Brain pericyte (primary cell): Measurements from ENCODE around the gene PIK3C2G.

Experiments used
- DNase-seq: peaks from one replicate; pipeline ENCODE4 v3.0.0-alpha.2; 2012; ENCODE audit warnings: low read depth, low spot score

The PIK3C2G gene

DNA sequence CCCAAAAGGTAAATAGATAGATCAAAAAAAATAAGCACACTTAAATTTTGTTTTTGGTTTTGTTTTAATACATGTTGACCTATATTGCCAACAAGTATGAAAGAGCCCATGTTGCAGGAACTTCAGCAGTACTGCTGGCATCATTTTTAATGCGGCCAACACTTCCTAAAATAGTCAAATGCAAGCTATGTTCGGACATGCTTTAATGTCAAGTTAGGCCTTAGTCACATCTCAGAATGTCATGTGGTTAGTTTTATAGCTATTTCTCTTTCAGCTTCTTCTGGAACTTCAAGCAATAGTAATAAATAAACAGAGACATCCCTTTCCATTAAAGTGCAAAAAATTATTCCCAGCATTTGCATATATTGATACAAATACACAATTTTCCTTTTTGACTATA, 153.4 kb downstream of the PIK3C2G start:
- DNase-seq, result no peak

DNA sequence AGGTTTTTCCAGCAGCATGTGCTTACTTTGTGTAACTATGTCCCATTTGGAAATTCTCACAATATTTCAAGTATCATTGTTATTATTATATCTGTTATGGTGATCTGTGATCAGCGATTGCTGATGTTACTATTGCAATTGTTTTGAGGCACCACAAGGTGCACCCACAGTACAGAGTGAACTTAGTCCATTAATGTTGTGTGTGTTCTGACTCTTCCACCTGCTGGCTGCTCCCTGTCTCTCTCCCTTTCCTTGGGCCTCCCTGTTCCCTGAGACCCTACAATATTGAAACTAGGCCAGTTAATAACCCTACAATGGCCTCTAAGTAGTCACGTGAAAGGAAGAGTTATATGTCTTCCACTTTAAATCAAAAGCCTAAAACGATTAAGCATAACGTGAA, 153.9 kb downstream of the PIK3C2G start:
- DNase-seq, result no peak

DNA sequence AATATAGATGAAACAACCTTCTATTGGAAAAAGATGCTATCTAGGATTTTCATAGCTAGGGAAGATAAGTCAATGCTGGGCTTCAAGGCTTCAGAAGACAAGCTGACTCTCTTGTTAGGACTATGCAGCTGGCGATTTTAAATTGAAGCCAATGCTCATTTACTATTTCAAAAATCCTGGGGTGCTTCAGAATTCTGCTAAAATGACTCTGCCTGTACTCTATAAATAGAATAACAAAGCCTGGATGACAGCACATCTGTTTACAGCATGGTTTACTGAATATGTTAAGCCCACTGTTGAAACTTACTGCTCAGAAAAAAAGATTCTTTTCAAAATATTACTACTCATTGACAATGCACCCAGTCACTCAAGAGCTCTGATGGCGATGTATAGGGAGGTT, 155.1 kb downstream of the PIK3C2G start:
- DNase-seq, result no peak

DNA sequence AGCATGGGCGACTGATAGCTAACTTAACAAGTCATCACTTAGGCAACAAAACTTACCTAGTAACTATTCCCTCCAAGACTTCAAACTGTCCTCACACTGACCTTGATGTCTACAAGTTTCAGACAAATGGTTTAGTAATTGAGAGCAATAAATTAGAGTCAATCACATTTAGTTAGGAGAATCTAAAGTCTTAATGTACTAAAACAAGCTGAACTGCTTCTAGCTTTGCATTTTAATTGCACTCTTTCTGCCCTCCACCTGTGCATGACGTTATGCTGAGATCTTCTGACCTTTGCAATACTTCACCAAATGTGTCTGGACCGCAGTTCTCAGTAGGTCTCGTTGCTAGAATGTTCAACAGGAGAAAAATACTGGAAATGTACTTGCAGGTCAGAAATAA, 158.0 kb downstream of the PIK3C2G start:
- no peak for DNase-seq

DNA sequence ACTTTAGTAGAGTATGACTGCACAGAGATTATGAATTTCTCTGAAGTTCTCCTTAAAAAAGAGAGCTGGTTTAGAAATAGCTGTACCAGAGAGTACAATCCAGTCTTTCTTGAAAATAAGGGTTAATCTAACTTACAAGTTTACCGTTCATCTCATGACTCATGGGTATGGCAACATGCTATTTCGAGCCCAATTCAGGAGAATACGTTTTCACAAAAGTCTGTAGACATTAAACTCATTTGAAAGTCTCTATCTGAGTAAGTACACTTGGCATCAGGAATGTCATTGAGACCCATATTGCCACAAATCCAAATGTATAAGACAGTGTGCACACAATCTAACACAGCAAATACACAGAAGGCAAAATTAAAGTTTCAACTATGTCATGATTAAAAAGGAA, 160.5 kb downstream of the PIK3C2G start:
- no peak for DNase-seq

DNA sequence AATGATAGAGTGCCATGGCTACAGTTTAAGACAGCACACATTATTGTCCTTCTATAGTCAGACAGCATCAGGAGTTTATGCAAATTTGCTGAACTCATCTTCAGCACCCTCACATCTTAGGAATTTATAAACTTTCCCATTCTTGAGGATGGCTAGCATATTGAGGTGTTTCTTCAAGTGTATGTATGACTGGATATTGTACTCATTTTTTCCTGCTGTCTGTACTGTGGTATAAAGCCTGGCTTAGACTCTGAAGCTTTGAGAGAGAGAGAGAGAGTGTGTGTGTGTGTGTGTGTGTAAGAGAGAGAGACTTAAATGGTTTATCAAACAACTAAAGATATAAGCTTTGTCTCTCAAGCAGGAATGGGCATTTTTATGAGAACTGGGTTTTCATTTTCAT, 161.6 kb downstream of the PIK3C2G start:
- no peak for DNase-seq

DNA sequence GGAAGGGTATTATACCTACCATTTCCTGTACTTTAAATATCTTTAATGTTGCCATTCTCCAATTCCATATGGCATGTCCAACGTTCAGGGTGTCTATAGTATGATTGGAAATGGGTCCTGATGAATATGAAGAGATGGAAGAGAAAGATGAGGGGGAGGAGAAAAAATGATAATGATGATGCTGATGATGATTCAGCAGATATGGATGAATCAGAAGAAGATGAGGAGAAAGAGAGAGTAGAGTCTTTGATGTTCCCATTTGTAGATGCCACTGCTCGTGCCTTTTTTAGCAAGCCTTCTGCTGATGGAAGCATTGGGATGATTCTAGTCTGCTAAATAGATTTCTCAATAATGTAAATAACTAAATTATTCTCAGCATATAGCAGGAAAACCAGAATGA, 163.5 kb downstream of the PIK3C2G start:
- DNase-seq, result no peak

DNA sequence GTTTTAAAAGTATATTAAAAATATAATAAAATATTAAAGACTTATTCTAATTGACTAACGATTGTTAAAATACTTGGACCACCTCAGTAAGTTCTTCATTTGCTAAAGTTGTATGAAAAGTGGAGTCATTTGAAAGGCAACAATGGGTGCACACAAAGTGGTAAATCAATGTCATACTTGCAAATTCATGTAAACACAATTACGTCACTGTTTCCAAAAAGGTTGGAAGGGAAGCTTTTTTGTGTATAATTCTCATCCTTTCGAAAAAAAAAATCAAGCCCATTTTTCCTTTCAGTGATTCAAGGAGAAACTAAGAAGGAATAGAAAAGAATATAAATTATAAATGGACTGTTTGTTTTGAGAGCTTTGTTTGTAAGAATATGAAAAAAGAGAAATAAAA, 166.2 kb downstream of the PIK3C2G start:
- DNase-seq, result no peak

DNA sequence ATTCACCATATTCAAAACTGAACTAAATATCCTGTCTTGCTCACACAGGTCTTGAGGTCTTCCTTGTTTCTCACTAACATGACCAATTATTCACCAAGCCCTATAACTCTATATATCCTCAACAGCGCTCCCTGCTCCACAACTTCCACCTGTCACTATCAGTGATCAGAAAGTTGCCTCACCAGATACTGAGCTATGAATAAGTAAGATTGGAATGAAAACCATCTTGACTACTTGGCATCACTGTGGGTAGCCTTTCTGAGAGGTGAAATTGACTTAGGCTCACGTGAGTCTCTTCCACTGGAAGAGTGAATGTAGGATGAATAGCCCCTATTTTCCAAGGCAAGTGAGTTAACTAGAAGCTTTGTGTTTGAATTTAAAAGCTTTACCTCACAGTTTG, 167.1 kb downstream of the PIK3C2G start:
- no peak for DNase-seq

DNA sequence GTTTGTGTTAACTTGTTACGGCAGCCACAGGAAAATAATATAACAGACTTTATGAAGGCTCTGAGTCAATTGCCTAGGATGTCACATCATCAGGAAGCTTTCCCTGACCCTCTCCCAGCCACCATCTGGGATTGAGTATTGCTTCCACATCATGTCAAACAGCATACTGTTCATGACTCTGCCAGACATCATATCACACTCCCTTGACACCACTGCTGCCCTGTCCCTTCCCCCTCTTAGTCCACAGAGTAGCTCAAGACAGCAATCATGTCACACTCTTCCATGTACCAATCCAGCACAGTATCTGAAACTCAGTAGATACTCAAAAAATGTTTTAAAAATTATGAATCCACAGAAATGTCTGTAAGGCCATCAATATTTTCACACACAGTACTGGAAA, 168.0 kb downstream of the PIK3C2G start:
- no peak for DNase-seq

DNA sequence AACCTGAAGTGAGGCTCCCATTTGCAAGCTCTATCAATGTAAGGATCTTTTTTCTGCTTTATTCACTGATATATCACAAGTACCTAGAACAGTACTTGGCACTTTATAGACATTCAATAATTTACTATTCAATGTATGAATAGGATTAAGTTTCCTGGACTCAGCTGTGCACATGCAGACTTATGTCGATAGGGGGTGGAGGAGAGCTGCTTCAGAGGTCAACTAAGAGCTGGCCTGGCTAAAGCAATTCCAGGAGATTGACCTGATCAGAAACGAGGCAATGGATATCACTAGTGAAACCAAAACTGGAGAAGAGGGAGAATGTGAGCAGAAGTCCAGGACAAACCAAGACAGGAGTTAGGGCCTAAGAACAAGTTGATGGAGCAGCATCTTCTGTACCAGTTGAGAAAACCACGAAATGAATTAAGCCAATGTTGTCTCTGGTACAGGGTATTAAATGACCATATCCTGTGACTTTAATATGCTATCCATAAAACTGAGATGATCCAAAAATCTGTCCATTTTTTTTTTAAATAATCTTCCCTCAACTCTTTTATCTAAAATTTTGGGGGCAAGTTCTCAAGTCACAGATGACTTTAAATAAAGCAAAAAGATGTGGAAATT, 169.2 kb downstream of the PIK3C2G start:
- peak; percentile 8 for DNase-seq

DNA sequence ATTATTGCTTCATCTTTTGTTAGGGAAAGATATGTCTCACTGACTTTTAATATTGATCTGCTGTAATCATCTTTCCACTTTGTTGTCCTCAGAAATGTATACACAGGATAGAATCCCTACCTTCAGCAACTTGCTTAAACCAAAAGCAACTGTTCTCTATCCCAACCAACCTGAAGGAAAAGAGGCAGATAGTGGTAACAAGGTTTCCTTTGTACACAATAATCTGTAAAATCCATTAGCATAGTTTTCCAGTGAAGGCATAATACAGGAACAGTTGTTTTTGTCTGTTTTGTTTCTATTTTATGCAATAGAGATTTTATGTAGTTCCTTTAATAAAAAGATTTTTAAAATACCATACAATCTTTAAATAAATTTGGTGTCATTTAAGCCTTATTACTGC, 170.5 kb downstream of the PIK3C2G start:
- DNase-seq, result no peak

DNA sequence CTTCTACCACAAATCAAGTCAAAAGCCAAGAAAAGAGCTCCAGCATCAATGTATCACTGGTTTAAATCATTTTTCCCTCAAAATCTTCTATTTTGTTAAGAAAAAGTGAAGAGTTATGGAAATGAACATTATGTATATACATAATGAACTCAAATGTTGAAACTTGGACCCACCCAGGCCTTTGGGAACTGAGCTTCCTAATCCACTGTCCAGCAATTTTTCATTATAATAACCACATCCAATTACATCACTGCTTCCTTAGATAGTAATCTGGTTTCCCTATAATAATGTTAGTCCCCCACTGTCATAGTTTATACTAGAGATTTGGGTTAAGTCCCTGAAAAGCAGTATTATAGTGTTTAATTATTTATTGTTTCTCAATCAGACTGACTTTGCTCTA, 170.9 kb downstream of the PIK3C2G start:
- no peak for DNase-seq

DNA sequence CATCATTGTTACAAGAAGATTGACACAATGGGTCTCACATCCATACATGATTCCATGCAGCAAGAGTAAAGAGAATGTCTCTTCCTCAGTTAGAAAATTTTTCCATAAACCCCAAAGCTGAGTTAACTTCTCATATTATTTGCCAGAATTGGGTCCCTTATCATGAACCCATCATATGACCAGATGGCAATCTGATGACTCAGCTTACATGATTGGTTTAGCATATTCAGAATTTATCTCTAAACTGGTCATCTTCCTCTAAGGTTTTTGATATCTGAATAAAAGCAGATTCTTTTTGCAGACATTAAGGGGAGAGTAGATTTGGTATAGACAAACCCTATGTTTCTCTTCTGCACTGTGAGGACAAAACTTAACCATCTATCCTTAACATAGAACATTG, 174.9 kb downstream of the PIK3C2G start:
- no peak for DNase-seq

DNA sequence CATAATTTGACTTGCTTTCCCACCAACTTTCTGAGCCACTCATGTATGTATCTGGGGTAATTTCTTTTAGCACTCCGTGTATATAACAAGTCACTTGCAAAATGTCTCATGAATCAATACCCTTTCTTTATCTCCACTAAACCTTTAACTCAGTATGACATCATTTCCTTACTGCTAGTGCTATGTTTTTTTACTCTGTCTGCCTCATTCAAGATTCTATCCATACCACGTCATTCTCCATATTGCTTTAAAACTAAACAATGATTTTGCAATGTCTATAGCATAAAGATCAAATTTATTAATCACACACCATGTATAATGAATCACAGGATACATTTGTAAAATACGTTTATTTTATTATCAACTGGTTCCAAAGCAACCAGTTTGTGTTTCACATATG, 178.2 kb downstream of the PIK3C2G start:
- DNase-seq, result no peak

DNA sequence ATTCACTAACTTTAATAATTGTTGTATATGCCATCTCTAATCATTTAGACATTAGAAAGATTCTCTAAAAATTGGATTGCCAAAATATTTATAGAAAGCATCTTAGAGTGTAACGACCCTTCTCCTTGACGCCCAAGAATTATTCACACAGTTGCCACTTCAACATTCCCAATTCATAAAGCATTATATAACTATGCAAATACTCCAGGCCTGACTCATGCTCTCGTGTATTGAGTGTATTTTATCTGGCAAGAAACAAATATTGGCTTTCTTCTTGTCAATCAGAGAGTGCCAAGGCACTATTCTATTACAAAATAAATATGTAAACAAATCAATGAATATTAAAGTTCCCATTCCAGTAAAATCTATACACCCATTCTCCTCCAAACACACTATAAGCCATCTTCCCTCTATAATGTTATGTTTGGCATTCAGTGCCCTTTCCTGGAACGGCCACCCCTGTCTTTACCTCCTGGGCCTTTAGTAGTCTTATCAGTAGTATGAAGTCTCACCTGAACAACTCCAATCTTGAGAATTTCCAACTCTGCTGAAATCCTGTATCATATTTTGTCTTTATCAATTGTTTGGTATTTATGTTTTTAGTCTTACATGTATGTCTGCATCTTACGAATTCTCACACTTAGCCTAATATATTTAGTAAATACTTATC, 182.6 kb downstream of the PIK3C2G start:
- DNase-seq, result no peak

DNA sequence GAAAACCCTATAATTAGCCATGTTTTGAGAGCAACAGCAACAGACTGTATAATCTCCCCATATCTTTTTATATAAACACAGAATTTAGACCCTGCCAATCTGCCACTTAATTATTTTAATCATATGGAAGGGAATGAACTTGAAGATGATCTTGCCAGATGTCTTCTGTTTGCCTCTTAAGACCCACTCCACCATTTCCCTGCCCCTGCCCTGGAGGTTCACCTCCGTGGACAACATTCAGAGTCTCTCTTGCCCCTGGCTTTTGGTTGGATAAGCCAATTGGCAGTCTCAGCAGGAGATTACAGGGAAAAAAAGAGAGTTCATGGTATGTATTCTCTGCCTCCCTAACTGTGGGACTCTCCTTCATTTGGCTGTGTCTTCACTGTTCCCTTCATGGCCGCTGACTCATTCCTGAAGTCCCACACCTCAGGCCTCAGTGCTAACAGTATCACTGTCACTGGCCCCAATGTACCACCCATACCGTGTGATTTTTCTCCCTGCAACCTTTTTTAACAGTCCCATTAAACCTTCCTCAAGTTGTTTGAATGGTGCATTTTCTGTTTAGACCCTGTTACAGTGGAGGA, 184.8 kb downstream of the PIK3C2G start:
- no peak for DNase-seq

DNA sequence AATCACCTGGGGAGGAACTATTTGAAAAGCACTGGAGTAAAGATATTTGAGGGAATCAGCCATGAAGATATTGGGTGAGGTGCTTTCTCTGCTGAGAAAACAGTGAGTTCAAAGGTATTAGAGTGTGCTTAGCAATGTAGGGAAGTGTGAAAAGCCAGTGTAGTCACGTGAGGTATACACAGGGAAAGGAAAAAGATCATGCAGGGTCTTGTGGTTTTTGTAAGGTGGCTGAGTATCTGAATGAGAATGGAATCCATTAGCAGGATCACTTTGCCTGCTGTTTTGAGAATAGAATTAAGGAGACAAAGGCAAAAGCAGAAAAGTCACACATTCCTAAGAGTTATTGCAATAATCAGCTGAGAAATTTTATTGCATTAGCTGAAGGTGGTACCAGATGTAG, 193.0 kb downstream of the PIK3C2G start:
- no peak for DNase-seq

DNA sequence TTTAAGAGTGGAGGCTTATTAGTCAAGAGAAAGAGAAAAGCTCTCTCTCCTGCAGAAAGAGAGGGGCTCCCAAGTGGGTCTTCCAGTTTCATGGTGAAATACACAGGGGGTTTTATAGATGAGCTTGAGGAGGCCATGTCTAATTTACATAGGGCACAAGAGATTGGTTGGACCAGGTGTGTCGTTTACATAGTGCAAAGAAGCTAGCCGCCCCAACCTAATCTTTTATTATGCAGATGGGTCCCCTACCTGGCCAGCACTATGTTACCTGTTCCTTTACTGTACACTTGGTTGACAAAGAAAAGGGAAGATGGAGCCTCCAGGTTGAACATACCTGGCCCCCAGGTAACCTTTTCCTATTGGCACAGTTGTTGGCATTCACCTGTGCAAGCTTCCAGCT, 195.0 kb downstream of the PIK3C2G start:
- no peak for DNase-seq

DNA sequence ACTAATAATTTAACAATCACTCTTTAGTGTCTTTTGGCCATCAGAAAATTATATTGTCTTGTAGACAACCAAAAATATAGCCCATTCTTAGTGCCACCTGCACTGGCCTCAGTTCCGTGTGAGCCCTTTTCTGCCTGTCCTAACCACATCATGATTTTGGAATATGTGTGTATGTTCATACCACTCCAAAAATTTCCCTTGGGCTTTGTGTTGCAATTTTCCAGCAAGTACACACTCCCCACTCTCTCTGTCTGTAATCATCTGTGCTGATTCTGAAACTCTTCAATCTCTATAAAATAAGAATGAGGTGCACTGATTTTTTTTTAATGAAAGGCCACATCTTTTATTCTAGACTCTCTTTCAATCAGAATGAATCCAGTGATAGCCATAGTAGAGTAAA, 196.0 kb downstream of the PIK3C2G start:
- DNase-seq, result no peak

DNA sequence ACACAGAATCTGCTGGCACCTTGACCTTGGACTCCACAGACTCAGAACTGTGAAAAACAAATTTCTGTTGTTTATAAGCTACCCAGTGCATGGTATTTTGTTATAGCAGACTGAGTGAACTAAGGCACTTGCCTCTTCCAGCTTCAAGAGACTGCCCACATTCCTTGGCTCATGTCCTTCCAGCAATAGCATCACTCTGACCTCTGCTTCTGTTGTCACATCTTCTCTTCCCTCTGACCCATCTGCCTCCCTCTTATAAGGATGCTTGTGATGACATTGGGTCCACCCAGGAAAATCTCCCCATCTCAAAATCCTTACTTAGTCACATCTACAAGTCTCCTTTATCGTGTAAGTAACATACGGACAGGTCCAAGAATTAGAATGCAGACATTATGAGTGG, 200.4 kb downstream of the PIK3C2G start:
- no peak for DNase-seq

DNA sequence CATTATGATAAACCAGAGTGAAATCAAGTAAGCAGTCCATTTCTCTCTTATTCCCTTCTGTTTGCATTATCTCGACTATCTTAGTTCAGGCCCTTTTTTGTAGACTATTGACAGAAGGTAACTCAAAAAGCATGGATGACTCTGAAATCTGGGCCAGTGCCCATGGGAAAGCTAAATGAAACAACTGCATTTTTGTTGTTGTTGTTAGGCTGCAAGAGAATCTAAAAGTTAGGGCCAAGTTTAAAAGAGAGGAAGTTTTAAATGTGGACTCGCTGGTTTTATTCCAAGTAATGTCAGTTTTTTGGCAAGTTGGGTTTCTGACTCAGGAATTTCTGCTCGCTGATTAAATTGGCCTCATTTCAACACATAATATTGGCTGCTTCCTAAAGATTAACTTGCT, 201.1 kb downstream of the PIK3C2G start:
- no peak for DNase-seq

DNA sequence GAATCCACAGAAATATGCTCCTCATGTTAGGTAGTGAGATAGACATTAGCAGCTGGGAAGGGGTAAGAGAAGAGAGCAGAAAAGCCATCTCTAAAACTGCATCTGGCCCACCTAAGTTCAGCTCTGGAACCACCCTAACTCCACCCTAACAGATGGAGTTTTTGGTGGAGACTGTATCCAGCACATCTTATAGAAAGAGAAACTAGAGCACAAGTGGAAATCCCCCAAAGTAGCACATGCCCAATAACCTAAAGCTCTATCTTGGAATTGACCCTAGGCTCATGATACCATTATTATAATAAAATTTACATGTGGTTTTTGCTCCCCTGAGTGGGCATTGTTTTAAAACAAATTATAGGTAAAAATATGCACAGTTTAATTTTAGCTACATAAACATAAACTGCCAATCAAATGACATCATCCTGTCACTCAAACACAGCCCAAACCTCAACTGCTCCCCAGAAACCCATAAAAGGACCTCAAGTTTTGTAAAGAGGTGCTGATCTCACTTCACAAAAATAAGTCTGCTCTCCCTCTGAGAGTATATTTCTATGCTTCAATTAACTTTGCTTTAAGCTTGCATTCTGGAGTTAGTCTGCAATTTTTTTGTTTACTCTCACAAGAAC, 206.4 kb downstream of the PIK3C2G start:
- DNase-seq, result no peak
